PC-3 (cell line): Measurements from ENCODE around the gene BCL2L15.

Experiments used
- EZH2phosphoT487 ChIP-seq: fragments of 300-600 bp; sonication (generic); IDR thresholded peaks from 2 replicates; pipeline ENCODE4 v1.6.1; 2018; ENCODE audit warnings: mild to moderate bottlenecking, antibody characterized with exemption, low read length, borderline replicate concordance
- TF ChIP-seq, protein P1 (sequence below): fragments of 300-600 bp; sonication (generic); conservative IDR thresholded peaks from 2 replicates; pipeline ENCODE4 v1.5.1; 2017; ENCODE audit warnings: antibody characterized with exemption, low read depth, mild to moderate bottlenecking, low read length

DNA sequence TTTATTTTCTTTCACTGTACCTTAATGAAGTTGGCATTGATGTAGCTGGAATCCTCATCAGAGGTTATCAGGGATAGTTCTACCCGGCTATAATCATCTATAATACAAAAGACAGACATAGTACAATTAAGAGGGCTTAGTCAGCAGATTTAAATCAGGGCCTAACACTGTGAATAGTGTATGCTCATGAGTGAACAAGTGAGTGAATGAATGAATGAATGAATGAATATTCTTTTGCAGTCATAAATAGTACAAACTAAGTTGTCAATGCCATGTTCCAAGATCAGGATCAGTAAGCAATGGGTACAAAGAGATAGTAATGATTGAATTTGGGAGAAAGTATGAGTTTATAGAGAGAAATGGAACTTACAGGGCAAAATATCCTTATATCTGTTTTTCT is 28.4 kb downstream of the BCL2L15 start:
- TF ChIP-seq, protein P1, sequence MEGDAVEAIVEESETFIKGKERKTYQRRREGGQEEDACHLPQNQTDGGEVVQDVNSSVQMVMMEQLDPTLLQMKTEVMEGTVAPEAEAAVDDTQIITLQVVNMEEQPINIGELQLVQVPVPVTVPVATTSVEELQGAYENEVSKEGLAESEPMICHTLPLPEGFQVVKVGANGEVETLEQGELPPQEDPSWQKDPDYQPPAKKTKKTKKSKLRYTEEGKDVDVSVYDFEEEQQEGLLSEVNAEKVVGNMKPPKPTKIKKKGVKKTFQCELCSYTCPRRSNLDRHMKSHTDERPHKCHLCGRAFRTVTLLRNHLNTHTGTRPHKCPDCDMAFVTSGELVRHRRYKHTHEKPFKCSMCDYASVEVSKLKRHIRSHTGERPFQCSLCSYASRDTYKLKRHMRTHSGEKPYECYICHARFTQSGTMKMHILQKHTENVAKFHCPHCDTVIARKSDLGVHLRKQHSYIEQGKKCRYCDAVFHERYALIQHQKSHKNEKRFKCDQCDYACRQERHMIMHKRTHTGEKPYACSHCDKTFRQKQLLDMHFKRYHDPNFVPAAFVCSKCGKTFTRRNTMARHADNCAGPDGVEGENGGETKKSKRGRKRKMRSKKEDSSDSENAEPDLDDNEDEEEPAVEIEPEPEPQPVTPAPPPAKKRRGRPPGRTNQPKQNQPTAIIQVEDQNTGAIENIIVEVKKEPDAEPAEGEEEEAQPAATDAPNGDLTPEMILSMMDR: no peak
- TF ChIP-seq EZH2phosphoT487: no peak
